C4-2B (cell line): ENCODE measurements around the gene RAB8B.

Experiments
- H3K27ac ChIP-seq: fragments of 450-650 bp; 2 replicates; pipeline ENCODE4 v1.5.1; 2017
- ZFX ChIP-seq: fragments of 450-650 bp; IDR thresholded peaks from 2 replicates; pipeline ENCODE4 v1.6.1; 2017
- TF ChIP-seq, protein P1 (sequence below): fragments of 450-650 bp; conservative IDR thresholded peaks from 2 replicates; pipeline ENCODE4 v1.5.1; 2017; ENCODE audit warnings: mild to moderate bottlenecking

Gene RAB8B

GRCh38 chr15:63252292-63252691 lies 62.9 kb downstream of the RAB8B start:
- no peak overlapping the region for H3K27ac ChIP-seq
- no peak for TF ChIP-seq ZFX
- TF ChIP-seq, protein P1, sequence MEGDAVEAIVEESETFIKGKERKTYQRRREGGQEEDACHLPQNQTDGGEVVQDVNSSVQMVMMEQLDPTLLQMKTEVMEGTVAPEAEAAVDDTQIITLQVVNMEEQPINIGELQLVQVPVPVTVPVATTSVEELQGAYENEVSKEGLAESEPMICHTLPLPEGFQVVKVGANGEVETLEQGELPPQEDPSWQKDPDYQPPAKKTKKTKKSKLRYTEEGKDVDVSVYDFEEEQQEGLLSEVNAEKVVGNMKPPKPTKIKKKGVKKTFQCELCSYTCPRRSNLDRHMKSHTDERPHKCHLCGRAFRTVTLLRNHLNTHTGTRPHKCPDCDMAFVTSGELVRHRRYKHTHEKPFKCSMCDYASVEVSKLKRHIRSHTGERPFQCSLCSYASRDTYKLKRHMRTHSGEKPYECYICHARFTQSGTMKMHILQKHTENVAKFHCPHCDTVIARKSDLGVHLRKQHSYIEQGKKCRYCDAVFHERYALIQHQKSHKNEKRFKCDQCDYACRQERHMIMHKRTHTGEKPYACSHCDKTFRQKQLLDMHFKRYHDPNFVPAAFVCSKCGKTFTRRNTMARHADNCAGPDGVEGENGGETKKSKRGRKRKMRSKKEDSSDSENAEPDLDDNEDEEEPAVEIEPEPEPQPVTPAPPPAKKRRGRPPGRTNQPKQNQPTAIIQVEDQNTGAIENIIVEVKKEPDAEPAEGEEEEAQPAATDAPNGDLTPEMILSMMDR = no peak

GRCh38 chr15:63254991-63255390 lies 65.6 kb downstream of the RAB8B start:
- no peak overlapping the region for H3K27ac ChIP-seq
- TF ChIP-seq, protein P1 = no peak
- no peak for TF ChIP-seq ZFX

- TF ChIP-seq ZFX = no peak
- TF ChIP-seq, protein P1 = no peak
- H3K27ac ChIP-seq = no peak overlapping the region
Observed at GRCh38 chr15:63255489-63255990, 66.1 kb downstream of the RAB8B start.

GRCh38 chr15:63256433-63257274 lies 67.2 kb downstream of the RAB8B start:
- TF ChIP-seq, protein P1 = no peak
- no peak for TF ChIP-seq ZFX
- no peak overlapping the region for H3K27ac ChIP-seq

GRCh38 chr15:63258658-63259057 lies 69.3 kb downstream of the RAB8B start:
- TF ChIP-seq, protein P1 = no peak
- no peak for TF ChIP-seq ZFX
- no peak overlapping the region for H3K27ac ChIP-seq

DNA sequence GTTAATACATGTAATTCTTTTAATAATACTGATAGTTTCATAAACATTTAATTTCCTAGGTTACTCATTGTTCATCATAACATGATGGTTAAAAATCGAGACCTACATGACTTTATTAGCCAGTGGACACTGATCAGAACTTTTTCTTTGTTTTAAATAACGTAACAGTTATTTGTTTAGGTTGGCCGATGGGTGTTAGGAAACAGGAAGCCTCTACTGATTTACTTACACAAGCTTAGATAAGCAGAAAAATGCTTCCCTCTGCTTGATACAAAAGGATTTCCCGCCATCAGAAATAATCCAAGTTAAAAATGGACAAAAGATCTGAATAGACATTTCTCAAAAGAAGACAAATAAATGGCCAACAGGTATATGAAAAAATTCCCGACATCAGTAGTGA lies 71.4 kb downstream of the RAB8B start:
- no peak for TF ChIP-seq ZFX
- TF ChIP-seq, protein P1 = no peak
- H3K27ac ChIP-seq = no peak overlapping the region

DNA sequence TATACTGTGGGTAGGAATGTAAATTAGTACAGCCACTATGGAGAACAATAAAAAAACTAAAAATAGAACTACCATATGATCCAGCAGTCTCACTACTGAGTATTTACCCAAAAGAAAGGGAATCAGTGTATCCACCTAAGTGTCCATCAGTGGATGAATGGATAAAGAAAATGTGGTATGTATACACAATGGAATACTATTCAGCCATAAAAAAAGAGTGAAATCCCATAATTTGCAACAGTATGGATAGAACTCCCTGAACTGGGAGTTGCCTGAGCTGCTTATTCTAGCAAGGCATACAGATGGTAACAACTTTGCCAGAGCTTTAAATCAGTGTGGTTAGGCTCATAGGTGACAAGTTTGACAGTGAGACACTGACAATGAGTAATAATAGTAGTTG lies 71.9 kb downstream of the RAB8B start:
- H3K27ac ChIP-seq = no peak overlapping the region
- TF ChIP-seq, protein P1 = no peak
- no peak for TF ChIP-seq ZFX
